MCF 10A (cell line): Measurements from ENCODE around the gene ACTN4. TPM values are rescaled to one million over a fixed set of nuclear protein-coding genes. Genes with fewer than 3 reads are reported as not detected.

Experiments used
- BruUV-seq: library from RNA; stranded (reverse); fragments of 400-500 nt; replicated peaks from 2 replicates; lab custom pipeline; 2021; lab: Mats Ljungman, UMichigan
- CTCF ChIA-PET: fragments of 300-600 bp; sonication (Branson Sonifier 250); formaldehyde crosslinking; extraction: SDS; loops from one replicate; lab custom pipeline; 2021; ENCODE audit warnings: antibody characterized with exemption, inconsistent platforms; lab: Yijun Ruan, JAX
- POLR2A ChIA-PET: fragments of 300-600, 350-650 bp; sonication (Branson Sonifier 250); formaldehyde crosslinking; extraction: SDS; loops from one replicate; lab custom pipeline; 2020; ENCODE audit warnings: antibody characterized with exemption, inconsistent platforms; lab: Yijun Ruan, JAX
- DNase-seq: peaks from one replicate; pipeline ENCODE4 v3.0.0-alpha.2; 2018; ENCODE audit not compliant: unreplicated experiment
- H3K27ac Mint-ChIP-seq: one replicate; pipeline ENCODE4 v1.8.0; 2022; ENCODE audit warnings: mild to moderate bottlenecking, low read depth, mixed read lengths; ENCODE audit not compliant: unreplicated experiment
- H3K27me3 Mint-ChIP-seq: one replicate; pipeline ENCODE4 v1.8.0; 2022; ENCODE audit warnings: mixed read lengths; ENCODE audit not compliant: insufficient read depth, unreplicated experiment
- H3K36me3 Mint-ChIP-seq: one replicate; pipeline ENCODE4 v1.8.0; 2022; ENCODE audit warnings: mild to moderate bottlenecking, moderate library complexity, mixed read lengths; ENCODE audit not compliant: insufficient read depth, unreplicated experiment
- H3K4me1 Mint-ChIP-seq: one replicate; pipeline ENCODE4 v1.8.0; 2022; ENCODE audit warnings: mixed read lengths; ENCODE audit not compliant: insufficient read depth, unreplicated experiment
- H3K4me3 Mint-ChIP-seq: one replicate; pipeline ENCODE4 v1.8.0; 2022; ENCODE audit warnings: mild to moderate bottlenecking, moderate library complexity, mixed read lengths; ENCODE audit not compliant: unreplicated experiment
- H3K9me3 Mint-ChIP-seq: one replicate; pipeline ENCODE4 v1.8.0; 2022; ENCODE audit warnings: mixed read lengths; ENCODE audit not compliant: unreplicated experiment
- intact Hi-C: fragments of 100-400 bp; cut with micrococcal nuclease; formaldehyde crosslinking; loops from 2 replicates; pipeline ENCODE4 v1.14.1; 2022
- total RNA-seq: library from RNA; stranded (reverse); gene quantifications from 2 replicates; pipeline ENCODE4 v1.2.3, GENCODE V29; 2022
- TF ChIP-seq, protein P1 (sequence below): fragments of 200-600 bp; IDR thresholded peaks from one replicate; pipeline ENCODE4 v1.8.0; 2022; ENCODE audit warnings: antibody characterized with exemption, mild to moderate bottlenecking; ENCODE audit not compliant: unreplicated experiment

Gene ACTN4
- total RNA-seq, 1 experiment from 2014 or later, result 300 TPM

- Mint-ChIP-seq H3K36me3 (peaks cover 4% of the 10 kb centered on the region), H3K4me1 (peaks cover 5% of the 10 kb centered on the region), H3K4me3 (no peak overlapping the region), H3K27ac (no peak overlapping the region), H3K27me3 (no peaks in the 10 kb centered on the region), H3K9me3 (no peaks in the 10 kb centered on the region)
- DNase-seq, result no peak
- POLR2A ChIA-PET, result no interaction called here
- TF ChIP-seq, protein P1, sequence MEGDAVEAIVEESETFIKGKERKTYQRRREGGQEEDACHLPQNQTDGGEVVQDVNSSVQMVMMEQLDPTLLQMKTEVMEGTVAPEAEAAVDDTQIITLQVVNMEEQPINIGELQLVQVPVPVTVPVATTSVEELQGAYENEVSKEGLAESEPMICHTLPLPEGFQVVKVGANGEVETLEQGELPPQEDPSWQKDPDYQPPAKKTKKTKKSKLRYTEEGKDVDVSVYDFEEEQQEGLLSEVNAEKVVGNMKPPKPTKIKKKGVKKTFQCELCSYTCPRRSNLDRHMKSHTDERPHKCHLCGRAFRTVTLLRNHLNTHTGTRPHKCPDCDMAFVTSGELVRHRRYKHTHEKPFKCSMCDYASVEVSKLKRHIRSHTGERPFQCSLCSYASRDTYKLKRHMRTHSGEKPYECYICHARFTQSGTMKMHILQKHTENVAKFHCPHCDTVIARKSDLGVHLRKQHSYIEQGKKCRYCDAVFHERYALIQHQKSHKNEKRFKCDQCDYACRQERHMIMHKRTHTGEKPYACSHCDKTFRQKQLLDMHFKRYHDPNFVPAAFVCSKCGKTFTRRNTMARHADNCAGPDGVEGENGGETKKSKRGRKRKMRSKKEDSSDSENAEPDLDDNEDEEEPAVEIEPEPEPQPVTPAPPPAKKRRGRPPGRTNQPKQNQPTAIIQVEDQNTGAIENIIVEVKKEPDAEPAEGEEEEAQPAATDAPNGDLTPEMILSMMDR, result no peak
- intact Hi-C loops, result no loop called here
- CTCF ChIA-PET, result no interaction called here
- BruUV-seq, result no TSS peak
These were observed 92.2 kb downstream of the ACTN4 start for GRCh38 chr19:38739440-38740256.

DNA sequence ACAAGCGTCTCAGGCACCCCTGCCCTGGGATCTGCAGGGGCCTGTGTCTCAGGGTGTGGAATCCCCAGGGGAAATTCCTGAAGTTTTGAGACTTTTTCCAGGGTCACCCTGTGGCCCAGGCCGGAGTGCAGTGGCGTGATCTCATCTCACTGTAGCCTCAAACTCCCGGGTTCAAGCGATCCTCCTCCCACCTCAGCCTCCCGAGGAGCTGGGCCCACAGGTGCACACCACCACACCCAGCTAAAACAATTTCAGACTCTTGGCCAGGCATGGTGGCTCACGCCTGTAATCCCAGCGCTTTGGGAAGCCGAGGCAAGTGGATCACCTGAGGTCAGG, 92.8 kb downstream of the ACTN4 start:
- no peak overlapping the region for H3K4me3 Mint-ChIP-seq
- CTCF ChIA-PET, result no interaction called here
- TF ChIP-seq, protein P1, result no peak
- H3K27ac Mint-ChIP-seq, result no peak overlapping the region
- H3K27me3 Mint-ChIP-seq, result no peaks in the 10 kb centered on the region
- intact Hi-C loops, result no loop called here
- peaks cover under 1% of the 10 kb centered on the region for H3K4me1 Mint-ChIP-seq
- no TSS peak for BruUV-seq
- H3K9me3 Mint-ChIP-seq, result no peaks in the 10 kb centered on the region
- peaks cover 4% of the 10 kb centered on the region for H3K36me3 Mint-ChIP-seq
- no peak for DNase-seq
- POLR2A ChIA-PET, result no interaction called here

DNA sequence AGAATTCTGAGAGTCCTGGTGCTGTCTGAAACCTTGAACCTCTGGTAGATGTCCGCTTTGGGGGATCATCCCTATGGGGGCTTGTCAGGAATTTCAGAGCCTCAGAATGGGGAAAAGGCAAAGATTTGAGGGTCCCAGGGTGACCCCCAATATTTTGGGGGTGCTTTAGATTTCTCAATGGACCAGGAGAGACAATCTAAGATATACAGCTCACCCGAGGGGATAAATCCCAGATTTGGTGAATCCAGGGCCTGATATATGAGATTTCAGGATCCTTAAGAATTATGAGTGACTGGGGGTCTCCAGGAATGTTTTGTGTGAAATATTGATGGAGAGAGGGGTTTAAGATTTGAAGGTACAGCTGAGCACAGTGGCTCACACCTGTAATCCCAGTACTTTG, 93.5 kb downstream of the ACTN4 start:
- DNase-seq, result no peak
- no peak overlapping the region for H3K4me3 Mint-ChIP-seq
- H3K9me3 Mint-ChIP-seq, result no peaks in the 10 kb centered on the region
- no peaks in the 10 kb centered on the region for H3K27me3 Mint-ChIP-seq
- H3K27ac Mint-ChIP-seq, result no peak overlapping the region
- no TSS peak for BruUV-seq
- CTCF ChIA-PET, result interaction anchor here (0.6 kb wide), 2 partner anchors 13 to 45 kb away, joined by 3 to 4 read pairs; no protein-coding TSS in a partner anchor
- peaks cover 4% of the 10 kb centered on the region for H3K36me3 Mint-ChIP-seq
- POLR2A ChIA-PET, result no interaction called here
- H3K4me1 Mint-ChIP-seq, result no peaks in the 10 kb centered on the region
- TF ChIP-seq, protein P1, result no peak
- intact Hi-C loops, result no loop called here

DNA sequence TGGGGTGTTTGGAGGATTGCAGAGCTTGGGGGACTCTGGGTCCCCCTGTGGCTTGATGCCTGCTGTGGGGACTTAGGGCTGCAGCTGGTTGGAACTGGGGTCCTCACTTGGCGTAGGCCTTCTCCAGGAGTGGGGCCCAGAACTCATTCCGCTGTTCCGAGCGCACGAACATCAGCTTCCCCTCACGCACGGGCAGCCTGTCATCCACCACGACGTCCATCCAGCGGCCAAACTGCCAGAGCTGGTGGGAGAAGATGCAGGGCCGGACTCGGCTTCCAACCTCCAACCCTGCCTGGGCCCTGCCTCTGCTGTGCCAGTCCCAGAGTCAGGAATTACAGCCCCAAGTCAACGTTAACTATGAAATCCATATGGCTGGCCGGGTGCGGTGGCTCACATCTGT, 94.2 kb downstream of the ACTN4 start:
- intact Hi-C loops, result no loop called here
- DNase-seq, result no peak
- POLR2A ChIA-PET, result no interaction called here
- Mint-ChIP-seq H3K4me1 (no peaks in the 10 kb centered on the region), H3K9me3 (no peaks in the 10 kb centered on the region), H3K4me3 (no peak overlapping the region), H3K36me3 (peaks cover 4% of the 10 kb centered on the region), H3K27me3 (no peaks in the 10 kb centered on the region), H3K27ac (no peak overlapping the region)
- CTCF ChIA-PET, result interaction anchor here (0.6 kb wide), 1 partner anchor 46 kb away, joined by 3 read pairs; no protein-coding TSS in a partner anchor
- TF ChIP-seq, protein P1, result no peak
- no TSS peak for BruUV-seq
